NCI-H524 treated with DMSO at 0.1 percent for 48 hours (cell line): ENCODE results near the gene OR52M1.

Experiments used
- DNase-seq: peaks from one replicate; lab custom pipeline; 2025; lab: John Stamatoyannopoulos, UW

OR52M1 gene

GRCh38 chr11:4569075-4569474, 24.1 kb downstream of the OR52M1 start:
- no peak for DNase-seq

- no peak for DNase-seq
Measured at GRCh38 chr11:4576880-4577279, 31.9 kb downstream of the OR52M1 start.

- DNase-seq, result no peak
Measured at GRCh38 chr11:4577761-4578160, 32.8 kb downstream of the OR52M1 start.

GRCh38 chr11:4578624-4579023, 33.6 kb downstream of the OR52M1 start:
- DNase-seq, result no peak

GRCh38 chr11:4580124-4580523, 35.1 kb downstream of the OR52M1 start:
- no peak for DNase-seq

GRCh38 chr11:4581443-4581842, 36.5 kb downstream of the OR52M1 start, which contains the start of gene OR52I2:
Gene OR52I2, plus strand, starts transcription at chr11:4581743.
- DNase-seq, result no peak

- DNase-seq, result no peak
Measured at GRCh38 chr11:4589017-4589416, 44.0 kb downstream of the OR52M1 start.

GRCh38 chr11:4593739-4594138, 48.7 kb downstream of the OR52M1 start, which contains the start of gene OR52I1:
Gene OR52I1, plus strand, starts transcription at chr11:4594039. Its CDS starts 0 bp downstream, at chr11:4594039.
- DNase-seq, result no peak
